Activated T-cell treated with anti-CD3 and anti-CD28 coated beads, Interleukin-2, amount 50 U/mL, for 4 hours (primary cell): Measurements from ENCODE around the gene ITLN2. TPM values are rescaled to one million over a fixed set of nuclear protein-coding genes. Genes with fewer than 3 reads are reported as not detected.
A peak's percentile ranks its signal among the peaks of the same experiment; 100 is the strongest.
"Not testable (repeated sequence)": the region's sequence is repeated elsewhere in the genome, so short reads cannot be mapped to it uniquely, and the experiment has no call there.

Experiments used
- ATAC-seq, 2 donors: fragments of 200-7000 bp; cut with Tn5 transposase; one replicate each; pipeline ENCODE4 v1.10.0; 2021
- DNase-seq: peaks from one replicate; pipeline ENCODE4 v3.0.0-alpha.2; 2020
- H3K27me3 Mint-ChIP-seq: one replicate; pipeline ENCODE4 v1.8.0; 2021; ENCODE audit warnings: low read depth, mixed read lengths
- H3K36me3 Mint-ChIP-seq: one replicate; pipeline ENCODE4 v1.8.0; 2022; ENCODE audit warnings: mixed read lengths; ENCODE audit not compliant: insufficient read depth
- H3K4me1 Mint-ChIP-seq: one replicate; pipeline ENCODE4 v1.8.0; 2021; ENCODE audit warnings: low read depth, mixed read lengths
- H3K4me3 Mint-ChIP-seq: one replicate; pipeline ENCODE4 v1.8.0; 2021; ENCODE audit warnings: mild to moderate bottlenecking, moderate library complexity, mixed read lengths
- H3K9me3 Mint-ChIP-seq: one replicate; pipeline ENCODE4 v1.8.0; 2021; ENCODE audit warnings: mixed read lengths
- total RNA-seq, 3 donors: library from RNA; stranded (reverse); gene quantifications; one replicate each; pipeline ENCODE4 v1.2.1, GENCODE V29; 2021

Gene ITLN2
- not detected for total RNA-seq

- no peaks in the 10 kb centered on the region for H3K36me3 Mint-ChIP-seq
- peaks cover 4% of the 10 kb centered on the region for H3K4me1 Mint-ChIP-seq
- DNase-seq (peak; percentile 24), ATAC-seq (peak; percentile 68 to 84)
- no peak within 1 kb of the TSS for H3K4me3 Mint-ChIP-seq
- H3K9me3 Mint-ChIP-seq = no peaks in the 10 kb centered on the region
- no peaks in the 10 kb centered on the region for H3K27me3 Mint-ChIP-seq
Observed at GRCh38 chr1:160954158-160955104, at the start of gene ITLN2. TSS of gene ITLN2 (minus strand) at chr1:160954809. CDS start at chr1:160954741, 68 bp downstream.

GRCh38 chr1:161001525-161001924 is 46.9 kb upstream of the ITLN2 start:
- ATAC-seq (no peak), DNase-seq (no peak)
- no peak overlapping the region for H3K4me3 Mint-ChIP-seq
- H3K27me3 Mint-ChIP-seq = no peaks in the 10 kb centered on the region
- H3K4me1 Mint-ChIP-seq = peaks cover 5% of the 10 kb centered on the region
- no peaks in the 10 kb centered on the region for H3K9me3 Mint-ChIP-seq
- peaks cover 14% of the 10 kb centered on the region for H3K36me3 Mint-ChIP-seq

GRCh38 chr1:161000736-161001480 is 46.3 kb upstream of the ITLN2 start:
- ATAC-seq = no peak
- no peak for DNase-seq
- no peaks in the 10 kb centered on the region for H3K9me3 Mint-ChIP-seq
- no peak overlapping the region for H3K4me3 Mint-ChIP-seq
- H3K36me3 Mint-ChIP-seq = peaks cover 12% of the 10 kb centered on the region
- H3K27me3 Mint-ChIP-seq = no peaks in the 10 kb centered on the region
- H3K4me1 Mint-ChIP-seq = peaks cover 5% of the 10 kb centered on the region

GRCh38 chr1:160999376-160999775 is 44.8 kb upstream of the ITLN2 start:
- DNase-seq = no peak
- H3K4me1 Mint-ChIP-seq = peaks cover 7% of the 10 kb centered on the region
- H3K9me3 Mint-ChIP-seq = no peaks in the 10 kb centered on the region
- no peaks in the 10 kb centered on the region for H3K27me3 Mint-ChIP-seq
- no peak for ATAC-seq
- H3K36me3 Mint-ChIP-seq = peaks cover 12% of the 10 kb centered on the region
- no peak overlapping the region for H3K4me3 Mint-ChIP-seq

GRCh38 chr1:160997323-160998038 is 42.9 kb upstream of the ITLN2 start:
- Mint-ChIP-seq H3K36me3 (peaks cover 12% of the 10 kb centered on the region), H3K4me1 (peaks cover 7% of the 10 kb centered on the region), H3K4me3 (no peak overlapping the region), H3K9me3 (no peaks in the 10 kb centered on the region), H3K27me3 (no peaks in the 10 kb centered on the region)
- DNase-seq (peak; percentile 43), ATAC-seq (peak; percentile 78 to 82)

- Mint-ChIP-seq H3K27me3 (no peaks in the 10 kb centered on the region), H3K4me3 (no peak overlapping the region)
- ATAC-seq = no peak
Observed at GRCh38 chr1:160996178-160996577, 41.6 kb upstream of the ITLN2 start.

GRCh38 chr1:160993544-160994193 is 39.1 kb upstream of the ITLN2 start:
- no peaks in the 10 kb centered on the region for H3K27me3 Mint-ChIP-seq
- DNase-seq (no peak), ATAC-seq (no peak)
- no peak overlapping the region for H3K4me3 Mint-ChIP-seq
- H3K4me1 Mint-ChIP-seq = peaks cover 11% of the 10 kb centered on the region
- H3K9me3 Mint-ChIP-seq = no peaks in the 10 kb centered on the region
- no peaks in the 10 kb centered on the region for H3K36me3 Mint-ChIP-seq

More at GRCh38 chr1:160996178-160996577, 41.6 kb upstream of the ITLN2 start:
- no peak for DNase-seq
- no peaks in the 10 kb centered on the region for H3K9me3 Mint-ChIP-seq
- peaks cover 7% of the 10 kb centered on the region for H3K4me1 Mint-ChIP-seq
- H3K36me3 Mint-ChIP-seq = peaks cover 12% of the 10 kb centered on the region

- not testable (repeated sequence) for ATAC-seq, DNase-seq, H3K9me3 Mint-ChIP-seq, H3K27me3 Mint-ChIP-seq, H3K36me3 Mint-ChIP-seq, H3K4me1 Mint-ChIP-seq, H3K4me3 Mint-ChIP-seq
Observed at GRCh38 chr1:160992036-160992435, 37.4 kb upstream of the ITLN2 start.

- Mint-ChIP-seq H3K4me3 (no peak overlapping the region), H3K4me1 (peaks cover 5% of the 10 kb centered on the region), H3K27me3 (peaks cover 9% of the 10 kb centered on the region), H3K36me3 (no peaks in the 10 kb centered on the region), H3K9me3 (no peaks in the 10 kb centered on the region)
- DNase-seq (no peak), ATAC-seq (no peak)
Observed at GRCh38 chr1:160987359-160988050, 32.9 kb upstream of the ITLN2 start.

- no peak for DNase-seq
- Mint-ChIP-seq H3K27me3 (peaks cover 25% of the 10 kb centered on the region), H3K4me3 (no peak overlapping the region), H3K4me1 (peaks cover 15% of the 10 kb centered on the region), H3K9me3 (no peaks in the 10 kb centered on the region), H3K36me3 (no peaks in the 10 kb centered on the region)
- no peak for ATAC-seq
Observed at GRCh38 chr1:160985723-160986122, 31.1 kb upstream of the ITLN2 start.

GRCh38 chr1:160981584-160982411 is 27.2 kb upstream of the ITLN2 start:
- ATAC-seq (peak; percentile 67 to 75), DNase-seq (no peak)
- Mint-ChIP-seq H3K27me3 (peaks cover 33% of the 10 kb centered on the region), H3K4me3 (peak overlapping the region; percentile 74), H3K4me1 (peaks cover 10% of the 10 kb centered on the region), H3K36me3 (no peaks in the 10 kb centered on the region), H3K9me3 (no peaks in the 10 kb centered on the region)

GRCh38 chr1:160979286-160979685 is 24.7 kb upstream of the ITLN2 start:
- Mint-ChIP-seq H3K4me1 (peaks cover 10% of the 10 kb centered on the region), H3K4me3 (no peak overlapping the region), H3K27me3 (peaks cover 38% of the 10 kb centered on the region), H3K36me3 (no peaks in the 10 kb centered on the region), H3K9me3 (no peaks in the 10 kb centered on the region)
- DNase-seq = no peak
- no peak for ATAC-seq

- no peak for DNase-seq
Observed at GRCh38 chr1:160978510-160978927, 23.9 kb upstream of the ITLN2 start.

More at GRCh38 chr1:160978510-160978927, 23.9 kb upstream of the ITLN2 start:
- Mint-ChIP-seq H3K4me3 (no peak overlapping the region), H3K4me1 (peaks cover 10% of the 10 kb centered on the region), H3K27me3 (peaks cover 40% of the 10 kb centered on the region), H3K9me3 (no peaks in the 10 kb centered on the region), H3K36me3 (no peaks in the 10 kb centered on the region)
- ATAC-seq = no peak
